Measurements from ENCODE around the gene DEUP1. TPM values are rescaled to one million over a fixed set of nuclear protein-coding genes. Genes with fewer than 3 reads are reported as not detected.

The DEUP1 gene
- polyA plus RNA-seq, 1 of the 3 experiments (the other 2 are of a cell fraction) = not detected

DNA sequence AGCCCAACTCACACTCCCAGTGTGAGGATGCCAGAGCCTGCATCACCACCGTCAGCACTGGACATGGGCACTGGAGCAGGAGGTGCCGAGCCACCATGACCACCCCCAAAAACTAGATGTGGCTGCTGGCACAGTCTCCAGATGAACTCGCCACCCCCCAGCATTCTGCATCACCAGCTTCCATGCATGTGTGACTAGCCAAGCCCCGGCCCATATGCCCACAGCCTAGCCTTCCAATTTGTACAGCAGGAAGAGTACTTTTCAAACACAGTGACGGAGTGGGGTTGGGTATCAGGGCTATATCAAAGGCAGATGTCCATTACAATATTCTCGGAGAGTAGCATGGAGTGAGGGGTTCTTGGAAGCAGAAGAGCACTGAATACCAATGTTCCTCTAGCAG lies 149.7 kb downstream of the DEUP1 start:
- Histone ChIP-seq H3K4me1 (ENCODE audit: control insufficient read depth in 1 of 2, insufficient read depth in 2 of 2, low read depth in 1 of 2, low read length in 1 of 2) (peaks cover 0 to 6% of the 10 kb centered on the region in 2 experiments; a peak in 1 of 4 replicates), H3K4me3 (ENCODE audit: low read depth in 2 of 2, low read length in 1 of 2) (no peak overlapping the region), H3F3A (replicated peaks; ENCODE audit: insufficient read depth) (no peaks in the 10 kb centered on the region), H3K9me2 (no peaks in the 10 kb centered on the region), H4K20me1 (ENCODE audit: insufficient read depth) (no peaks in the 10 kb centered on the region), H3K27ac (ENCODE audit: low read depth in 2 of 2, low read length in 1 of 2) (no peak overlapping the region), H3K36me3 (replicated peaks in 1 of 2; ENCODE audit: control insufficient read depth in 1 of 2, insufficient read depth in 2 of 2, low read length in 1 of 2) (no peaks in the 10 kb centered on the region), H3K27me3 (ENCODE audit: insufficient read depth) (no peaks in the 10 kb centered on the region), H2AFZ (ENCODE audit: low read depth) (no peak overlapping the region), H3K79me2 (ENCODE audit: insufficient read depth) (no peaks in the 10 kb centered on the region), H3K4me2 (no peak overlapping the region), H3K9ac (no peak overlapping the region), H3K9me3 (no peaks in the 10 kb centered on the region)
- DNase-seq = no peak
- TF ChIP-seq RXRA (IDR thresholded peaks at IDR 0.05; ENCODE audit: borderline replicate concordance, low read depth) (no peak), USF1 (IDR thresholded peaks at IDR 0.05; ENCODE audit: borderline replicate concordance, low read depth) (no peak), GATA2 (CRISPR knock-in tag; IDR thresholded peaks at IDR 0.05) (no peak), EP300 (IDR thresholded peaks at IDR 0.05; ENCODE audit: borderline replicate concordance in 1 of 2, low read depth in 1 of 2, low read length in 1 of 2) (no peak), YY1 (IDR thresholded peaks at IDR 0.05; ENCODE audit: low read depth) (no peak), RAD21 (IDR thresholded peaks at IDR 0.05; ENCODE audit: low read length) (no peak), ELF1 (IDR thresholded peaks at IDR 0.05) (no peak), TAF1 (IDR thresholded peaks at IDR 0.05; ENCODE audit: borderline replicate concordance, low read depth, low read length) (no peak), FOSL2 (IDR thresholded peaks at IDR 0.05; ENCODE audit: borderline replicate concordance, low read depth) (no peak), FOXJ3 (CRISPR knock-in tag; IDR thresholded peaks at IDR 0.05) (no peak), EZH2phosphoT487 (IDR thresholded peaks at IDR 0.05; ENCODE audit: borderline replicate concordance, low read depth) (no peak), CHD2 (IDR thresholded peaks at IDR 0.05; ENCODE audit: low read length, partially characterized antibody) (no peak), NRF1 (IDR thresholded peaks at IDR 0.05; ENCODE audit: low read depth, low read length) (no peak)
- TF ChIP-seq, protein P1, sequence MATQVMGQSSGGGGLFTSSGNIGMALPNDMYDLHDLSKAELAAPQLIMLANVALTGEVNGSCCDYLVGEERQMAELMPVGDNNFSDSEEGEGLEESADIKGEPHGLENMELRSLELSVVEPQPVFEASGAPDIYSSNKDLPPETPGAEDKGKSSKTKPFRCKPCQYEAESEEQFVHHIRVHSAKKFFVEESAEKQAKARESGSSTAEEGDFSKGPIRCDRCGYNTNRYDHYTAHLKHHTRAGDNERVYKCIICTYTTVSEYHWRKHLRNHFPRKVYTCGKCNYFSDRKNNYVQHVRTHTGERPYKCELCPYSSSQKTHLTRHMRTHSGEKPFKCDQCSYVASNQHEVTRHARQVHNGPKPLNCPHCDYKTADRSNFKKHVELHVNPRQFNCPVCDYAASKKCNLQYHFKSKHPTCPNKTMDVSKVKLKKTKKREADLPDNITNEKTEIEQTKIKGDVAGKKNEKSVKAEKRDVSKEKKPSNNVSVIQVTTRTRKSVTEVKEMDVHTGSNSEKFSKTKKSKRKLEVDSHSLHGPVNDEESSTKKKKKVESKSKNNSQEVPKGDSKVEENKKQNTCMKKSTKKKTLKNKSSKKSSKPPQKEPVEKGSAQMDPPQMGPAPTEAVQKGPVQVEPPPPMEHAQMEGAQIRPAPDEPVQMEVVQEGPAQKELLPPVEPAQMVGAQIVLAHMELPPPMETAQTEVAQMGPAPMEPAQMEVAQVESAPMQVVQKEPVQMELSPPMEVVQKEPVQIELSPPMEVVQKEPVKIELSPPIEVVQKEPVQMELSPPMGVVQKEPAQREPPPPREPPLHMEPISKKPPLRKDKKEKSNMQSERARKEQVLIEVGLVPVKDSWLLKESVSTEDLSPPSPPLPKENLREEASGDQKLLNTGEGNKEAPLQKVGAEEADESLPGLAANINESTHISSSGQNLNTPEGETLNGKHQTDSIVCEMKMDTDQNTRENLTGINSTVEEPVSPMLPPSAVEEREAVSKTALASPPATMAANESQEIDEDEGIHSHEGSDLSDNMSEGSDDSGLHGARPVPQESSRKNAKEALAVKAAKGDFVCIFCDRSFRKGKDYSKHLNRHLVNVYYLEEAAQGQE (IDR thresholded peaks at IDR 0.05; ENCODE audit: low read depth, low read length) = no peak
- TF ChIP-seq, protein P2, sequence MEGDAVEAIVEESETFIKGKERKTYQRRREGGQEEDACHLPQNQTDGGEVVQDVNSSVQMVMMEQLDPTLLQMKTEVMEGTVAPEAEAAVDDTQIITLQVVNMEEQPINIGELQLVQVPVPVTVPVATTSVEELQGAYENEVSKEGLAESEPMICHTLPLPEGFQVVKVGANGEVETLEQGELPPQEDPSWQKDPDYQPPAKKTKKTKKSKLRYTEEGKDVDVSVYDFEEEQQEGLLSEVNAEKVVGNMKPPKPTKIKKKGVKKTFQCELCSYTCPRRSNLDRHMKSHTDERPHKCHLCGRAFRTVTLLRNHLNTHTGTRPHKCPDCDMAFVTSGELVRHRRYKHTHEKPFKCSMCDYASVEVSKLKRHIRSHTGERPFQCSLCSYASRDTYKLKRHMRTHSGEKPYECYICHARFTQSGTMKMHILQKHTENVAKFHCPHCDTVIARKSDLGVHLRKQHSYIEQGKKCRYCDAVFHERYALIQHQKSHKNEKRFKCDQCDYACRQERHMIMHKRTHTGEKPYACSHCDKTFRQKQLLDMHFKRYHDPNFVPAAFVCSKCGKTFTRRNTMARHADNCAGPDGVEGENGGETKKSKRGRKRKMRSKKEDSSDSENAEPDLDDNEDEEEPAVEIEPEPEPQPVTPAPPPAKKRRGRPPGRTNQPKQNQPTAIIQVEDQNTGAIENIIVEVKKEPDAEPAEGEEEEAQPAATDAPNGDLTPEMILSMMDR (IDR thresholded peaks at IDR 0.05) = no peak
- TF ChIP-seq, protein P3, sequence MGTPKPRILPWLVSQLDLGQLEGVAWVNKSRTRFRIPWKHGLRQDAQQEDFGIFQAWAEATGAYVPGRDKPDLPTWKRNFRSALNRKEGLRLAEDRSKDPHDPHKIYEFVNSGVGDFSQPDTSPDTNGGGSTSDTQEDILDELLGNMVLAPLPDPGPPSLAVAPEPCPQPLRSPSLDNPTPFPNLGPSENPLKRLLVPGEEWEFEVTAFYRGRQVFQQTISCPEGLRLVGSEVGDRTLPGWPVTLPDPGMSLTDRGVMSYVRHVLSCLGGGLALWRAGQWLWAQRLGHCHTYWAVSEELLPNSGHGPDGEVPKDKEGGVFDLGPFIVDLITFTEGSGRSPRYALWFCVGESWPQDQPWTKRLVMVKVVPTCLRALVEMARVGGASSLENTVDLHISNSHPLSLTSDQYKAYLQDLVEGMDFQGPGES (IDR thresholded peaks at IDR 0.05; ENCODE audit: low read depth, low read length) = no peak
- CTCF ChIA-PET = no interaction called here
- POLR2A ChIA-PET = no interaction called here
- WGBS (ENCODE audit: low lambda C conversion rate) = 86% methylated on average over 5 of the region's 6 CpGs
